Cardiac muscle cell (in vitro differentiated cells and primary cell): ENCODE measurements around the gene DKK3. TPM values are rescaled to one million over a fixed set of nuclear protein-coding genes. Genes with fewer than 3 reads are reported as not detected.

Source experiments
- DNase-seq, 2 donors: peaks; one replicate each; pipeline versions ENCODE4 v3.0.0 to v3.0.0-alpha.2; 2010 to 2017; ENCODE audit warnings: low read depth in 1 of 2, low spot score in 1 of 2
- H3K27ac ChIP-seq: fragments of 200-600 bp; sonication (generic); 2 replicates; pipeline ENCODE4 v1.5.1; 2016
- H3K27me3 ChIP-seq: fragments of 200-600 bp; sonication (generic); 2 replicates; pipeline ENCODE4 v1.6.0; 2016; ENCODE audit warnings: control low read depth
- H3K36me3 ChIP-seq: fragments of 200-600 bp; sonication (generic); 2 replicates; pipeline ENCODE4 v1.5.1; 2016; ENCODE audit warnings: control low read depth
- H3K4me1 ChIP-seq: fragments of 200-600 bp; sonication (generic); 2 replicates; pipeline ENCODE4 v1.8.1; 2017; ENCODE audit warnings: low read depth, mild to moderate bottlenecking, mixed run types
- H3K4me3 ChIP-seq: fragments of 200-600 bp; sonication (generic); 2 replicates; pipeline ENCODE4 v1.5.1; 2016; ENCODE audit warnings: mild to moderate bottlenecking
- H3K9me3 ChIP-seq: fragments of 200-600 bp; sonication (generic); 2 replicates; pipeline ENCODE4 v1.5.1; 2017; ENCODE audit warnings: low read depth, mild to moderate bottlenecking, control low read depth
- polyA plus RNA-seq: library from polyadenylated mRNA; unstranded; fragments of >200 nt; fragmentation: Nextera tagmentation; extraction: Ambion mirVana; gene quantifications from 2 replicates; pipeline ENCODE4 v1.2.1, GENCODE V29; 2016
- total RNA-seq: library from RNA; depleted of rRNA; stranded (reverse); fragments of >200 nt; gene quantifications from 2 replicates; pipeline ENCODE4 v1.2.3, GENCODE V29; 2016
- TF ChIP-seq, protein P1 (sequence below): IDR thresholded peaks from 2 replicates; pipeline ENCODE4 v1.5.1; 2012; ENCODE audit warnings: low read depth, mild to moderate bottlenecking, low read length

The DKK3 gene
- total and polyA plus RNA-seq, 2 experiments from 2014 or later = 180 to 238 TPM

DNA sequence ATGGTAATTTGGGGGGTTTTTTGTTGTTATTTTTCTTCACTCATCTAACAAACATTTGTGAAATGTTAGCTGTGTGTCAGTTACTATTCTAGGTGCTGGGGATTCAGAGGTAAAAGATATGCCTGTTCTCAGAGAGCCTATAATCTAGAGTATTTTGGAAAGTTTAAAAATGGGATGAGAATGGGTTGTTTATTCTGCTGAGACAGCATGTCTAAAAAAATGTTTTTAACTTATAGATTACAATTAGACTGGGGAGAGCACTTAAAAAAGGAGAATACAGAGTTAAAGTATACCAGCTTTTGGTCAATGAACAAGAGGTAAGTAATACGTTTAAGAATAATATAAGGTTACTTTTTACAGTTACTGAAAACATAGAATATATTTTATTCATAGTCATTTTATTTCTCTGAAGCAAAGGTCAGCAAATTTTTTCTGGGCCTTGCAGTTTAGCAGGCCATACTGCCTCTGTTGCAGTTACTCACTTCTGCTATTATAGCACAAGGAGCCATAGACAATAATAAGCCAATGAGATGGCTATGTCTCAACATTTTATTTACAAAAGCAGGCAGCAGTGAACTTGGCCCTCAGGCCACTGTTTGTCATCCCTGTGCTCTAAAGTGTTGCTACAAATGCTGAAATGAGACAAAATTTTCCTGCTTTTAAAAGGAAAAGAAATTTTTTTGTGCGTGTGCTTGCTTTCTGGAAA is 60.0 kb downstream of the DKK3 start:
- H3K27ac ChIP-seq = no peak overlapping the region
- TF ChIP-seq, protein P1, sequence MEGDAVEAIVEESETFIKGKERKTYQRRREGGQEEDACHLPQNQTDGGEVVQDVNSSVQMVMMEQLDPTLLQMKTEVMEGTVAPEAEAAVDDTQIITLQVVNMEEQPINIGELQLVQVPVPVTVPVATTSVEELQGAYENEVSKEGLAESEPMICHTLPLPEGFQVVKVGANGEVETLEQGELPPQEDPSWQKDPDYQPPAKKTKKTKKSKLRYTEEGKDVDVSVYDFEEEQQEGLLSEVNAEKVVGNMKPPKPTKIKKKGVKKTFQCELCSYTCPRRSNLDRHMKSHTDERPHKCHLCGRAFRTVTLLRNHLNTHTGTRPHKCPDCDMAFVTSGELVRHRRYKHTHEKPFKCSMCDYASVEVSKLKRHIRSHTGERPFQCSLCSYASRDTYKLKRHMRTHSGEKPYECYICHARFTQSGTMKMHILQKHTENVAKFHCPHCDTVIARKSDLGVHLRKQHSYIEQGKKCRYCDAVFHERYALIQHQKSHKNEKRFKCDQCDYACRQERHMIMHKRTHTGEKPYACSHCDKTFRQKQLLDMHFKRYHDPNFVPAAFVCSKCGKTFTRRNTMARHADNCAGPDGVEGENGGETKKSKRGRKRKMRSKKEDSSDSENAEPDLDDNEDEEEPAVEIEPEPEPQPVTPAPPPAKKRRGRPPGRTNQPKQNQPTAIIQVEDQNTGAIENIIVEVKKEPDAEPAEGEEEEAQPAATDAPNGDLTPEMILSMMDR = no peak
- H3K9me3 ChIP-seq = no peaks in the 10 kb centered on the region
- H3K27me3 ChIP-seq = no peaks in the 10 kb centered on the region
- no peak overlapping the region for H3K4me3 ChIP-seq
- peaks cover 70% of the 10 kb centered on the region for H3K36me3 ChIP-seq
- peaks cover 6% of the 10 kb centered on the region for H3K4me1 ChIP-seq
- no peak for DNase-seq

DNA sequence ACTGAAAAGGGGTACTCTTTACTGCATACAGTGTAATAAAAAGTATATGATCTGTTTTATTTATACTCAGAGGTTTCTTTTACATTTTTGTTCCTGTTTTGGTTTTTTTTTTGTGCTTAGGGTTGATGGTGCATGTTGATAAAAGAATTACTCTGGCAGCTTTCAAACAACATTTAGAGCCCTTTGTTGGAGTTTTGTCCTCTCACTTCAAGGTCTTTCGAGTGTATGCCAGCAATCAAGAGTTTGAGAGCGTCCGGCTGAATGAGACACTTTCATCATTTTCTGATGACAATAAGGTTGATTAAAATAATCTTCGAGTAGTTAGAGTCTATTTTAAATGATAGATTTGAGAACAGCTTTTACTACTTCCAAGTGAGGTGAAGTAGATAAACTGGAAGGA is 60.6 kb downstream of the DKK3 start:
- no peak for DNase-seq
- Histone ChIP-seq H3K27ac (peak overlapping the region; percentile 17), H3K4me1 (peaks cover 6% of the 10 kb centered on the region), H3K4me3 (no peak overlapping the region), H3K27me3 (no peaks in the 10 kb centered on the region), H3K9me3 (no peaks in the 10 kb centered on the region), H3K36me3 (peaks cover 65% of the 10 kb centered on the region)
- TF ChIP-seq, protein P1 = no peak

DNA sequence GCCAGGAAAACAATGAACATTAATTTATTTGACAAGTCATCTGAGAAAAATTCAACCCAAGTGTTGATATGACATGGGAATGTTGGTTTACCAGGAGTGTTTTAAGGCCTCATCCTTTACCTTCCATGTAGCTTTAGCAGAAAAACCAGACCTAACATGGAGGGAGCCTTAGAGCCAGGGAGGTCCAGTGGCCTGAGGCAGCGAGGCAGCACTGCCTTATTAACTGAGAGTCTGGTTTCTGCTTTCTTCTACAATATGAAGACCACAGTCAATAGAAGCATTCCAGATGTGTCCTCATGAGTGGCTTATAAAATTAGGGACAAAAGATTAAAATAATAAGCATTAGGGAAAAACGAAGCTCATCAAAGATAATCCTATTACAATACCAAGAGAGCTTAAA is 61.5 kb downstream of the DKK3 start:
- H3K4me3 ChIP-seq = no peak overlapping the region
- peaks cover 6% of the 10 kb centered on the region for H3K4me1 ChIP-seq
- TF ChIP-seq, protein P1 = no peak
- H3K36me3 ChIP-seq = peaks cover 65% of the 10 kb centered on the region
- H3K27me3 ChIP-seq = no peaks in the 10 kb centered on the region
- no peak for DNase-seq
- H3K27ac ChIP-seq = no peak overlapping the region
- no peaks in the 10 kb centered on the region for H3K9me3 ChIP-seq

DNA sequence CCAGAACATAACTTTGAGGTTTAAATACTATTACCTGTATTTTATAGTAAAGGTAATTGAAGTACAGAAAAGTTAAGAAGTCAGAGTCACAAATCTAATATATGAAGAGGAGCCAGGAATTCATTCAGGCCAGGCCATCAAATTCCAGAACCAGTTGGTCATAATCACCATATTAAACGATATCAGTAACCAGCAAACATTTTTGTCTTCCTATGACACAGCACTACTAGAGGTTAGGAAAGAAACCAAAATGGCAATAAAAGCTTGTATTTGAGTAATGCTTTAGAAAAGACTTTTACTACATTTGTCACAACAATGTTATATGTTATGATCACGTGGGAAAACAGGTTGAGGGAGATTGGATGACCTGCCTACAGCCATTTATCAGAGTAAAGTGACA is 62.2 kb downstream of the DKK3 start:
- H3K4me1 ChIP-seq = peaks cover 6% of the 10 kb centered on the region
- DNase-seq = peak in 1 of 2 donors; percentile 16
- no peak overlapping the region for H3K4me3 ChIP-seq
- H3K36me3 ChIP-seq = peaks cover 65% of the 10 kb centered on the region
- H3K9me3 ChIP-seq = no peaks in the 10 kb centered on the region
- TF ChIP-seq, protein P1 = no peak
- no peaks in the 10 kb centered on the region for H3K27me3 ChIP-seq
- H3K27ac ChIP-seq = no peak overlapping the region

DNA sequence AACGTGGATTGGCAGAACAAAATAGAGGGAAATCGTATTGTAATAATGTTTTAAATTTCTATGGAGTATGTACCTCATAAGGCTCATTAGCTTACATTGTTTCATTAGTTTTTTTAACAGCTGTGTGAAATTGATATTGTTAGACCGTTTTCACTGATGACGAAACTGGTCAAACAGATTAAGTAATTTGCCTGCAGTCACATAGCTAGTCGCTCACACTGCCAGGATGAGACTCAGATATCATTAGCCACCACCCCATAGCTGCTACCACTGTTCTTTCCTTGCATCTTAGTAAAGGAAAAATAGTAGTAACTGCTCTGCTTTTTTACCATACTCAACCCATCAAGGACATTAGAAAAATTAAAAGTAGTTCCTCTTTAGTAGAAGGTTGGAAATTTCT is 64.0 kb downstream of the DKK3 start:
- H3K27me3 ChIP-seq = no peaks in the 10 kb centered on the region
- H3K9me3 ChIP-seq = no peaks in the 10 kb centered on the region
- peaks cover 6% of the 10 kb centered on the region for H3K4me1 ChIP-seq
- H3K27ac ChIP-seq = no peak overlapping the region
- DNase-seq = peak in 1 of 2 donors; percentile 7
- TF ChIP-seq, protein P1 = no peak
- H3K36me3 ChIP-seq = peaks cover 64% of the 10 kb centered on the region
- no peak overlapping the region for H3K4me3 ChIP-seq

DNA sequence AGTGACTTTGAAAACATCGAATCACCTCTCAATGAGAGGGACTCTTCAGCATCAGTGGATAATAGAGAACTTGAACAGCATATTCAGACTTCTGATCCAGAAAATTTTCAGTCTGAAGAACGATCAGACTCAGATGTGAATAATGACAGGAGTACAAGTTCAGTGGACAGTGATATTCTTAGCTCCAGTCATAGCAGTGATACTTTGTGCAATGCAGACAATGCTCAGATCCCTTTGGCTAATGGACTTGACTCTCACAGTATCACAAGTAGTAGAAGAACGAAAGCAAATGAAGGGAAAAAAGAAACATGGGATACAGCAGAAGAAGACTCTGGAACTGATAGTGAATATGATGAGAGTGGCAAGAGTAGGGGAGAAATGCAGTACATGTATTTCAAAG is 65.8 kb downstream of the DKK3 start:
- TF ChIP-seq, protein P1 = no peak
- Histone ChIP-seq H3K4me1 (peaks cover 5% of the 10 kb centered on the region), H3K27ac (no peak overlapping the region), H3K36me3 (peaks cover 68% of the 10 kb centered on the region), H3K27me3 (no peaks in the 10 kb centered on the region), H3K4me3 (no peak overlapping the region), H3K9me3 (no peaks in the 10 kb centered on the region)
- no peak for DNase-seq
